HepG2 (cell line): ENCODE results near the gene BBS1. TPM values are rescaled to one million over a fixed set of nuclear protein-coding genes. Genes with fewer than 3 reads are reported as not detected.

Source experiments
- GABPB1 ChIP-seq: IDR thresholded peaks from 2 replicates; pipeline ENCODE4 v1.6.1; 2016; ENCODE audit warnings: mild to moderate bottlenecking, missing genetic modification reagents, moderate library complexity, missing compliant biosample characterization
- HMGA1 ChIP-seq: sonication (generic); formaldehyde crosslinking; conservative IDR thresholded peaks from 2 replicates; pipeline ENCODE4 v1.4.0; 2020; ENCODE audit warnings: missing genetic modification reagents
- PITX1 ChIP-seq: sonication (generic); formaldehyde crosslinking; IDR thresholded peaks from 2 replicates; pipeline ENCODE4 v1.5.1; 2020; ENCODE audit warnings: mild to moderate bottlenecking, missing genetic modification reagents
- RAD21 ChIP-seq: fragments of 450-650 bp; formaldehyde crosslinking; IDR thresholded peaks from 2 replicates; pipeline ENCODE4 v1.5.0; 2020; ENCODE audit warnings: mild to moderate bottlenecking
- SIN3A ChIP-seq: IDR thresholded peaks from 2 replicates; pipeline ENCODE4 v1.6.1; 2011; ENCODE audit warnings: low read depth, mild to moderate bottlenecking, control low read depth, low read length, borderline replicate concordance
- TEAD2 ChIP-seq: sonication (generic); formaldehyde crosslinking; IDR thresholded peaks from 2 replicates; pipeline ENCODE4 v1.9.0; 2021; ENCODE audit warnings: missing genetic modification reagents
- TMF1 ChIP-seq: sonication (generic); formaldehyde crosslinking; IDR thresholded peaks from 2 replicates; pipeline ENCODE4 v1.8.1; 2022; ENCODE audit warnings: low read depth, missing genetic modification reagents
- ZFP41 ChIP-seq: sonication (generic); formaldehyde crosslinking; IDR thresholded peaks from 2 replicates; pipeline ENCODE4 v1.4.0; 2020; ENCODE audit warnings: mild to moderate bottlenecking, missing genetic modification reagents, borderline replicate concordance
- ZFX ChIP-seq: sonication (generic); formaldehyde crosslinking; IDR thresholded peaks from 2 replicates; pipeline ENCODE4 v1.4.0; 2020; ENCODE audit warnings: mild to moderate bottlenecking, low read depth, missing genetic modification reagents, moderate library complexity
- ZFY ChIP-seq: sonication (generic); formaldehyde crosslinking; IDR thresholded peaks from 2 replicates; pipeline ENCODE4 v1.4.0; 2020; ENCODE audit warnings: missing genetic modification reagents
- ZIK1 ChIP-seq: sonication (generic); formaldehyde crosslinking; IDR thresholded peaks from 2 replicates; pipeline ENCODE4 v1.5.0; 2020; ENCODE audit warnings: mild to moderate bottlenecking, low read depth, missing genetic modification reagents, borderline replicate concordance
- ZNF674 ChIP-seq: sonication (generic); formaldehyde crosslinking; IDR thresholded peaks from 2 replicates; pipeline ENCODE4 v1.5.0; 2020; ENCODE audit warnings: low read depth, mild to moderate bottlenecking, missing genetic modification reagents
- ZNF737 ChIP-seq: sonication (generic); formaldehyde crosslinking; IDR thresholded peaks from 2 replicates; pipeline ENCODE4 v1.5.0; 2020; ENCODE audit warnings: missing genetic modification reagents, mild to moderate bottlenecking, borderline replicate concordance
- ZNF768 ChIP-seq: sonication (generic); formaldehyde crosslinking; IDR thresholded peaks from 2 replicates; pipeline ENCODE4 v1.4.0; 2020; ENCODE audit warnings: missing genetic modification reagents
- ZNF773 ChIP-seq: sonication (generic); formaldehyde crosslinking; IDR thresholded peaks from 2 replicates; pipeline ENCODE4 v1.4.0; 2020; ENCODE audit warnings: missing genetic modification reagents, borderline replicate concordance
- ZSCAN31 ChIP-seq: sonication (generic); formaldehyde crosslinking; IDR thresholded peaks from 2 replicates; pipeline ENCODE4 v1.5.0; 2020; ENCODE audit warnings: low read depth, mild to moderate bottlenecking, missing genetic modification reagents
- polyA plus RNA-seq, 8 experiments: library from polyadenylated mRNA; depleted of rRNA in 3 of 8; stranded (reverse) in 7 of 8; unstranded in 1 of 8; fragments of >200 nt; fragmentation: Illumina TruSeq in 4 of 8; extraction: Trizol in 4 of 8; gene quantifications; 2 replicates each; pipeline versions ENCODE4 v1.2.1 to v1.2.3, GENCODE V29; 2011 to 2016; ENCODE audit warnings: low read depth in 4 of 8, missing spikeins in 1 of 8, mixed read lengths in 1 of 8; ENCODE audit not compliant: insufficient read depth in 1 of 8
- total RNA-seq, 5 experiments: library from RNA; depleted of rRNA; stranded (reverse); fragments of >200 nt; fragmentation: Illumina TruSeq; extraction: Trizol; gene quantifications; 2 replicates each; pipeline ENCODE4 v1.2.3, GENCODE V29; 2016; ENCODE audit warnings: low read depth in 1 of 5
- TF ChIP-seq, protein P1 (sequence below): sonication (generic); formaldehyde crosslinking; conservative IDR thresholded peaks from 2 replicates; pipeline ENCODE4 v1.4.0; 2020; ENCODE audit warnings: mild to moderate bottlenecking, missing genetic modification reagents, moderate library complexity
- TF ChIP-seq, protein P2 (sequence below): sonication (generic); formaldehyde crosslinking; IDR thresholded peaks from 2 replicates; pipeline ENCODE4 v1.5.0; 2020; ENCODE audit warnings: mild to moderate bottlenecking, missing genetic modification reagents, borderline replicate concordance
- TF ChIP-seq, protein P3 (sequence below): sonication (generic); formaldehyde crosslinking; IDR thresholded peaks from 2 replicates; pipeline ENCODE4 v1.4.0; 2020; ENCODE audit warnings: mild to moderate bottlenecking, missing genetic modification reagents
- TF ChIP-seq, protein P4 (sequence below): sonication (generic); formaldehyde crosslinking; IDR thresholded peaks from 2 replicates; pipeline ENCODE4 v1.4.0; 2020; ENCODE audit warnings: missing genetic modification reagents

BBS1 gene
- total and polyA plus RNA-seq, 2 of the 13 experiments (the other 11 are each of a cell fraction or from before 2014, with no cell fraction given): 11.7 to 14.1 TPM

DNA sequence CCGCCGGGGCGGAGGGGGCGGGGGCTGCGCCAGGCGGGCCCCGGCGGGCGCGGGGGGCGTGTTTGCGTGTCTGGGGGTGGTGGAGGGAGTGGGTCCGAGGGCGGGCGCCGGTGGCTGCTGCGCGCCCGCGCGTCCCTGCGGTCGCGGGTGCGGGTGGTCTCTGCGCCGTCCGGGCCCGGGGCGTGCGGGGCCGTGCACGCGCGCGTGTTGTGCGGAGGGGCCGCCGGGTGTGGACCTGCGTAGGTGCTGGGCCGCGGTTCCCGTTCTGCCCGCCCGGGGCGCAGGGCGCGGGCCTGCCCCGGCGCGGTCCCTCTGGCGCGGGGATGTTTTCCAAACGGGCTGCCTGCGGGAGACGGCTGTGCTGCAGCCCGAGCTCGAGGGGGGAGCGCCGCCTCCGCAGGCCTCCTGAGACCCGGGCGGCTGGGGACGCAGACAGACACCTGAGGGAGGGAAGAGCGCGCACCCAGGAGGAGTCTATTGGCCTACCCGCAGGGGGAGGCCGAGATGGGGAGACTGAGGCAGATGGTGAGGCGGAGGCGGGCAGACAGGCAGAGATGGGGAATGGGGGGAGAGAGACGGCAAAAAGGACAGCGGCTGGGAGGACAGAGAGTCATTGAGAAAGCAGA is 43.3 kb upstream of the BBS1 start (continued):
- TF ChIP-seq RAD21 (0 out of 2 replicates have a peak, but pooled peaks have one; percentile 10), ZFP41 (CRISPR knock-in tag) (no peak), SIN3A (peak; percentile 26; the same call in 1 of the 2 replicates), ZSCAN31 (CRISPR knock-in tag) (0 out of 2 replicates have a peak, but pooled peaks have one; percentile 33), ZNF737 (CRISPR knock-in tag) (0 out of 2 replicates have a peak, but pooled peaks have one; percentile 32), ZFX (CRISPR knock-in tag) (peak; percentile 52; the same call in 1 of the 2 replicates), ZIK1 (CRISPR knock-in tag) (peak; percentile 43; the same call in 1 of the 2 replicates), ZFY (CRISPR knock-in tag) (peak; percentile 58), ZNF674 (0 out of 2 replicates have a peak, but pooled peaks have one; percentile 40), GABPB1 (CRISPR knock-in tag) (peak; percentile 13; the same call in 1 of the 2 replicates), TEAD2 (CRISPR knock-in tag) (no peak), HMGA1 (CRISPR knock-in tag) (no peak), TMF1 (CRISPR knock-in tag) (peak; percentile 33; the same call in 1 of the 2 replicates), ZNF768 (peak; percentile 47; the same call in 1 of the 2 replicates), ZNF773 (CRISPR knock-in tag) (peak; percentile 24; the same call in 1 of the 2 replicates), PITX1 (CRISPR knock-in tag) (0 out of 2 replicates have a peak, but pooled peaks have one; percentile 35)
- TF ChIP-seq, protein P1, sequence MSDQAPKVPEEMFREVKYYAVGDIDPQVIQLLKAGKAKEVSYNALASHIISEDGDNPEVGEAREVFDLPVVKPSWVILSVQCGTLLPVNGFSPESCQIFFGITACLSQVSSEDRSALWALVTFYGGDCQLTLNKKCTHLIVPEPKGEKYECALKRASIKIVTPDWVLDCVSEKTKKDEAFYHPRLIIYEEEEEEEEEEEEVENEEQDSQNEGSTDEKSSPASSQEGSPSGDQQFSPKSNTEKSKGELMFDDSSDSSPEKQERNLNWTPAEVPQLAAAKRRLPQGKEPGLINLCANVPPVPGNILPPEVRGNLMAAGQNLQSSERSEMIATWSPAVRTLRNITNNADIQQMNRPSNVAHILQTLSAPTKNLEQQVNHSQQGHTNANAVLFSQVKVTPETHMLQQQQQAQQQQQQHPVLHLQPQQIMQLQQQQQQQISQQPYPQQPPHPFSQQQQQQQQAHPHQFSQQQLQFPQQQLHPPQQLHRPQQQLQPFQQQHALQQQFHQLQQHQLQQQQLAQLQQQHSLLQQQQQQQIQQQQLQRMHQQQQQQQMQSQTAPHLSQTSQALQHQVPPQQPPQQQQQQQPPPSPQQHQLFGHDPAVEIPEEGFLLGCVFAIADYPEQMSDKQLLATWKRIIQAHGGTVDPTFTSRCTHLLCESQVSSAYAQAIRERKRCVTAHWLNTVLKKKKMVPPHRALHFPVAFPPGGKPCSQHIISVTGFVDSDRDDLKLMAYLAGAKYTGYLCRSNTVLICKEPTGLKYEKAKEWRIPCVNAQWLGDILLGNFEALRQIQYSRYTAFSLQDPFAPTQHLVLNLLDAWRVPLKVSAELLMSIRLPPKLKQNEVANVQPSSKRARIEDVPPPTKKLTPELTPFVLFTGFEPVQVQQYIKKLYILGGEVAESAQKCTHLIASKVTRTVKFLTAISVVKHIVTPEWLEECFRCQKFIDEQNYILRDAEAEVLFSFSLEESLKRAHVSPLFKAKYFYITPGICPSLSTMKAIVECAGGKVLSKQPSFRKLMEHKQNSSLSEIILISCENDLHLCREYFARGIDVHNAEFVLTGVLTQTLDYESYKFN: no peak
- TF ChIP-seq, protein P2, sequence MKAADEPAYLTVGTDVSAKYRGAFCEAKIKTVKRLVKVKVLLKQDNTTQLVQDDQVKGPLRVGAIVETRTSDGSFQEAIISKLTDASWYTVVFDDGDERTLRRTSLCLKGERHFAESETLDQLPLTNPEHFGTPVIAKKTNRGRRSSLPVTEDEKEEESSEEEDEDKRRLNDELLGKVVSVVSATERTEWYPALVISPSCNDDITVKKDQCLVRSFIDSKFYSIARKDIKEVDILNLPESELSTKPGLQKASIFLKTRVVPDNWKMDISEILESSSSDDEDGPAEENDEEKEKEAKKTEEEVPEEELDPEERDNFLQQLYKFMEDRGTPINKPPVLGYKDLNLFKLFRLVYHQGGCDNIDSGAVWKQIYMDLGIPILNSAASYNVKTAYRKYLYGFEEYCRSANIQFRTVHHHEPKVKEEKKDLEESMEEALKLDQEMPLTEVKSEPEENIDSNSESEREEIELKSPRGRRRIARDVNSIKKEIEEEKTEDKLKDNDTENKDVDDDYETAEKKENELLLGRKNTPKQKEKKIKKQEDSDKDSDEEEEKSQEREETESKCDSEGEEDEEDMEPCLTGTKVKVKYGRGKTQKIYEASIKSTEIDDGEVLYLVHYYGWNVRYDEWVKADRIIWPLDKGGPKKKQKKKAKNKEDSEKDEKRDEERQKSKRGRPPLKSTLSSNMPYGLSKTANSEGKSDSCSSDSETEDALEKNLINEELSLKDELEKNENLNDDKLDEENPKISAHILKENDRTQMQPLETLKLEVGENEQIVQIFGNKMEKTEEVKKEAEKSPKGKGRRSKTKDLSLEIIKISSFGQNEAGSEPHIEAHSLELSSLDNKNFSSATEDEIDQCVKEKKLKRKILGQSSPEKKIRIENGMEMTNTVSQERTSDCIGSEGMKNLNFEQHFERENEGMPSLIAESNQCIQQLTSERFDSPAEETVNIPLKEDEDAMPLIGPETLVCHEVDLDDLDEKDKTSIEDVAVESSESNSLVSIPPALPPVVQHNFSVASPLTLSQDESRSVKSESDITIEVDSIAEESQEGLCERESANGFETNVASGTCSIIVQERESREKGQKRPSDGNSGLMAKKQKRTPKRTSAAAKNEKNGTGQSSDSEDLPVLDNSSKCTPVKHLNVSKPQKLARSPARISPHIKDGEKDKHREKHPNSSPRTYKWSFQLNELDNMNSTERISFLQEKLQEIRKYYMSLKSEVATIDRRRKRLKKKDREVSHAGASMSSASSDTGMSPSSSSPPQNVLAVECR: 0 out of 2 replicates have a peak, but pooled peaks have one; percentile 18
- TF ChIP-seq, protein P3, sequence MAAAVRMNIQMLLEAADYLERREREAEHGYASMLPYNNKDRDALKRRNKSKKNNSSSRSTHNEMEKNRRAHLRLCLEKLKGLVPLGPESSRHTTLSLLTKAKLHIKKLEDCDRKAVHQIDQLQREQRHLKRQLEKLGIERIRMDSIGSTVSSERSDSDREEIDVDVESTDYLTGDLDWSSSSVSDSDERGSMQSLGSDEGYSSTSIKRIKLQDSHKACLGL: peak; percentile 40; the same call in 1 of the 2 replicates
- TF ChIP-seq, protein P4, sequence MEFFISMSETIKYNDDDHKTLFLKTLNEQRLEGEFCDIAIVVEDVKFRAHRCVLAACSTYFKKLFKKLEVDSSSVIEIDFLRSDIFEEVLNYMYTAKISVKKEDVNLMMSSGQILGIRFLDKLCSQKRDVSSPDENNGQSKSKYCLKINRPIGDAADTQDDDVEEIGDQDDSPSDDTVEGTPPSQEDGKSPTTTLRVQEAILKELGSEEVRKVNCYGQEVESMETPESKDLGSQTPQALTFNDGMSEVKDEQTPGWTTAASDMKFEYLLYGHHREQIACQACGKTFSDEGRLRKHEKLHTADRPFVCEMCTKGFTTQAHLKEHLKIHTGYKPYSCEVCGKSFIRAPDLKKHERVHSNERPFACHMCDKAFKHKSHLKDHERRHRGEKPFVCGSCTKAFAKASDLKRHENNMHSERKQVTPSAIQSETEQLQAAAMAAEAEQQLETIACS (CRISPR knock-in tag): peak; percentile 61
